Lower leg skin (tissue), 4 donors: Measurements from ENCODE around the gene PARVG. TPM values are rescaled to one million over a fixed set of nuclear protein-coding genes. Genes with fewer than 3 reads are reported as not detected.

Source experiments
- DNase-seq, 2 donors: peaks; one replicate each; pipeline ENCODE4 v3.0.0-alpha.2; 2019; ENCODE audit warnings: low spot score in 2 of 2
- H3K4me3 ChIP-seq: fragments of 200-600 bp; sonication (generic); 2 replicates; pipeline ENCODE4 v1.5.1; 2017; ENCODE audit warnings: mild to moderate bottlenecking, low read depth; ENCODE audit not compliant: poor library complexity, severe bottlenecking
- CTCF ChIP-seq, 3 donors: fragments of 450-650 bp; IDR thresholded peaks; one replicate each; pipeline ENCODE4 v1.5.1; 2016; ENCODE audit warnings: antibody characterized with exemption in 3 of 3, mild to moderate bottlenecking in 3 of 3, moderate library complexity in 2 of 3
- POLR2A ChIP-seq, 2 donors: fragments of 450-650 bp; IDR thresholded peaks; one replicate each; pipeline ENCODE4 v1.6.1; 2016 to 2017; ENCODE audit warnings: antibody characterized with exemption in 2 of 2, mild to moderate bottlenecking in 1 of 2, moderate library complexity in 1 of 2
- WGBS, 2 donors: methylation state at CpG; one replicate each; pipeline ENCODE4 v1.1.5; 2018; 5-methylcytosine and 5-hydroxymethylcytosine counted together
- intact Hi-C: fragments of 100-400 bp; cut with DNase I; formaldehyde crosslinking; loops from one replicate; pipeline ENCODE4 v1.15.0; 2023; ENCODE audit warnings: low total_unique reads
- total RNA-seq, 4 donors: library from RNA; depleted of rRNA; stranded (reverse); fragments of >200 nt; gene quantifications; one replicate each; pipeline ENCODE4 v1.1.0, GENCODE V29; 2016

The PARVG gene
- total RNA-seq, 4 donors from 2014 or later, result 2.0 to 11.1 (median 4.5) TPM

GRCh38 chr22:44249376-44250147 lies 68.8 kb downstream of the PARVG start:
- no peak for DNase-seq
- 80 to 93% methylated on average over 12 of the region's 12 CpGs for WGBS, 2 donors
- TF ChIP-seq POLR2A (IDR thresholded peaks at IDR 0.05), result no peak
- TF ChIP-seq CTCF (IDR thresholded peaks at IDR 0.05), result no peak
- intact Hi-C loops, result no loop called here
- no peak overlapping the region for H3K4me3 ChIP-seq

GRCh38 chr22:44254811-44255210 lies 74.1 kb downstream of the PARVG start:
- intact Hi-C loops, result no loop called here
- WGBS, 2 donors, result 93 to 95% methylated on average over 2 of the region's 2 CpGs
- no peak overlapping the region for H3K4me3 ChIP-seq
- DNase-seq, result no peak
- TF ChIP-seq POLR2A (IDR thresholded peaks at IDR 0.05), result no peak
- TF ChIP-seq CTCF (IDR thresholded peaks at IDR 0.05), result no peak

- TF ChIP-seq CTCF (IDR thresholded peaks at IDR 0.05) (no peak), POLR2A (IDR thresholded peaks at IDR 0.05) (no peak)
- 89 to 90% methylated on average over 6 of the region's 6 CpGs for WGBS, 2 donors
- H3K4me3 ChIP-seq, result no peak overlapping the region
- no peak for DNase-seq
- intact Hi-C loops, result no loop called here
Measured at GRCh38 chr22:44256085-44256484, 75.4 kb downstream of the PARVG start.

GRCh38 chr22:44256556-44257485 lies 76.1 kb downstream of the PARVG start:
- DNase-seq, result no peak
- no peak overlapping the region for H3K4me3 ChIP-seq
- intact Hi-C loops, result no loop called here
- TF ChIP-seq CTCF (IDR thresholded peaks at IDR 0.05) (no peak), POLR2A (IDR thresholded peaks at IDR 0.05) (no peak)
- WGBS, 2 donors, result 56 to 61% methylated on average over 13 of the region's 13 CpGs

Other genes with a start within 250 kb of the PARVG start
- gene SAMM50, start 225.5 kb upstream of the PARVG start, total RNA-seq, result 10 to 100 TPM; 23.2 to 36.0 (median 32.3) TPM
- gene PARVB, start 156.6 kb upstream of the PARVG start, total RNA-seq, result 10 to 100 TPM; 10.5 to 25.1 (median 14.6) TPM
- under 1 TPM; 0.08 to 0.42 (median 0.28) TPM for gene SHISAL1, start 132.0 kb downstream of the PARVG start, total RNA-seq